Mucosa of rectum (tissue), 2 donors: ENCODE measurements around the gene SPEF1.
A peak's percentile ranks its signal among the peaks of the same experiment; 100 is the strongest.

Experiments
- H3K27ac ChIP-seq, 2 donors: one replicate each; pipeline ENCODE4 v1.7.0; 2013; ENCODE audit warnings: inconsistent platforms in 2 of 2, low read depth in 2 of 2, low read length in 2 of 2
- H3K27me3 ChIP-seq, 2 donors: one replicate each; pipeline ENCODE4 v1.7.0; 2013; ENCODE audit warnings: low read length in 2 of 2; ENCODE audit not compliant: control insufficient read depth in 2 of 2, insufficient read depth in 2 of 2
- H3K36me3 ChIP-seq, 2 donors: one replicate each; pipeline ENCODE4 v1.7.0; 2013; ENCODE audit warnings: low read length in 2 of 2; ENCODE audit not compliant: control insufficient read depth in 2 of 2, insufficient read depth in 2 of 2
- H3K4me1 ChIP-seq, 2 donors: one replicate each; pipeline ENCODE4 v1.7.0; 2013; ENCODE audit warnings: low read length in 2 of 2, mild to moderate bottlenecking in 1 of 2; ENCODE audit not compliant: control insufficient read depth in 2 of 2, insufficient read depth in 2 of 2
- H3K4me3 ChIP-seq, 2 donors: one replicate each; pipeline ENCODE4 v1.7.0; 2013; ENCODE audit warnings: low read length in 2 of 2
- H3K9ac ChIP-seq, 2 donors: one replicate each; pipeline ENCODE4 v1.7.0; 2013; ENCODE audit warnings: low read length in 2 of 2, low read depth in 1 of 2, mild to moderate bottlenecking in 1 of 2
- H3K9me3 ChIP-seq, 2 donors: one replicate each; pipeline ENCODE4 v1.7.0; 2013; ENCODE audit warnings: low read length in 2 of 2; ENCODE audit not compliant: control insufficient read depth in 2 of 2
- donor health status: healthy.
- donor health status: Normal muscosa, but diverticular disease.

Gene SPEF1

GRCh38 chr20:3739926-3740451, 41.3 kb downstream of the SPEF1 start:
- no peaks in the 10 kb centered on the region for H3K36me3 ChIP-seq
- no peak overlapping the region for H3K9ac ChIP-seq
- no peaks in the 10 kb centered on the region for H3K9me3 ChIP-seq
- H3K27me3 ChIP-seq = peaks cover 0 to 7% of the 10 kb centered on the region in 2 donors
- no peak overlapping the region for H3K27ac ChIP-seq
- peaks cover 0 to 5% of the 10 kb centered on the region in 2 donors for H3K4me1 ChIP-seq
- H3K4me3 ChIP-seq = no peak overlapping the region

- H3K9ac ChIP-seq = no peak overlapping the region
- H3K27ac ChIP-seq = no peak overlapping the region
- H3K4me1 ChIP-seq = peaks cover 0 to 8% of the 10 kb centered on the region in 2 donors
- no peaks in the 10 kb centered on the region for H3K9me3 ChIP-seq
- no peaks in the 10 kb centered on the region for H3K36me3 ChIP-seq
- H3K27me3 ChIP-seq = peaks cover 0 to 6% of the 10 kb centered on the region in 2 donors
- no peak overlapping the region for H3K4me3 ChIP-seq
These were observed 42.0 kb downstream of the SPEF1 start for GRCh38 chr20:3739054-3739925.

DNA sequence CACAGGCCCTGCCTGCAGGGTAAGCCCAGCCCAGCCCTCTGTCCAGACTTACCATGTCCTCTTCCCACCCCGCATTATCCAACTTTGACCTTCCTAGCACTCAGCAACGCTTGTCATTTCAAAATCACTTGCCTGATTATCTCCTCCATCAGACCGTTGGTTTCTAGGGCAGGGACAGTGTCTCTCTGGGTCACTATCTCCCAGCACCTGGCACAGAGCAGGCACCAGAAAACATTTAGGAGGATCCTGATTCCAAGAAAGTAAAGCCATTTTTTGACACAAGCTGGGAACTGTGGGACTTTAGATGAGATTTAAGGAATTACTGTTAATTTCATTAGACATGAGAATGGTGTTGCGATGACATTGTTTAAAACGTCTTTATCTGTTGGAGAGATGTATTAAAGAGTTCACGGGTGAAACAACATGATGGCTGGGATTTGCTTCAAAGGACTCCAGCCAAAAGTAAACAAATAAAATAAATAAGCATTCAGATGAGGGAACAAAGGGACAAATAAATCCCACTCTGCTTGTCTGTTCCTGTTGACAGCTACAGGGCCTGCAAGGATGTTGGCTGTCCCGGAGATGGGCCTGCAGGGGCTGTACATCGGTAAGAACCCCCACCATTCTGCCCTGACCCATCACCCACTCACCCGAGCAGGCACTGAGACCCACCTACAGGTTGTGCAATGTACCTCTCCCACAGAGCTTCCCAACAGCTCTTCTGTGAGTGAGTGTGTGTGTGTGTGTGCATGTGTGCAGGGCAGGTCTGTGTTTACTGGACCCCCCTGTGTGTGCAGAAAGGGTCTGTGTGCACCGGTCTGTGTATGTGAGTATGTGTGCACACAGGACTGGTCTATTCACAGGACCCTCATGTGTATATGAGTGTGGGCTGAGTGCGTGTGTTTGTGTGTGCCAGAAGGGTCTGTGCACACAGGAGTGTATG, 42.9 kb downstream of the SPEF1 start:
- Histone ChIP-seq H3K9me3 (no peaks in the 10 kb centered on the region), H3K4me1 (peaks cover 2 to 14% of the 10 kb centered on the region in 2 donors), H3K27me3 (peaks cover 0 to 2% of the 10 kb centered on the region in 2 donors), H3K27ac (no peak overlapping the region), H3K9ac (no peak overlapping the region), H3K36me3 (no peaks in the 10 kb centered on the region), H3K4me3 (no peak overlapping the region)

DNA sequence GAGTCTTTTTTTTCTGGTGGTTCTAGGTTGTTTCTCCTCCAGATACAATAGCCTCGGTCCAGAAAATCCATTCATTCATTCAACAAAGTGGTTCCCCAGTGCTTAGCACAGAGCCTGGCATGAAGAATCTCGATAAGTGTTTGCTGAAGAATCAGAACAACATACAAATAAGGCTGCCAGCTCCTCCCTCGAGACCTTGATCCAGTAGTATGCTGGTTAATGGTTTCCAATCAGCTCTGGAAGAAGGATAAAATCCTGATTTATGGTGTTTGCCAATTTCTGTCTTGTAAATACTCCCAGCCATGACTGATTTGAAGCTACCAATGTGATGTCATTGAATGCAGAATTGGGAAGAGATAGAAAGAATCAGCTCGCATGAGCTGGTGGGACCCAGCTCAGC, 45.5 kb downstream of the SPEF1 start:
- H3K27me3 ChIP-seq = peaks cover 9 to 14% of the 10 kb centered on the region in 2 donors
- H3K36me3 ChIP-seq = no peaks in the 10 kb centered on the region
- H3K27ac ChIP-seq = no peak overlapping the region
- H3K4me1 ChIP-seq = peaks cover 2 to 14% of the 10 kb centered on the region in 2 donors
- H3K4me3 ChIP-seq = no peak overlapping the region
- H3K9me3 ChIP-seq = no peaks in the 10 kb centered on the region
- H3K9ac ChIP-seq = no peak overlapping the region

DNA sequence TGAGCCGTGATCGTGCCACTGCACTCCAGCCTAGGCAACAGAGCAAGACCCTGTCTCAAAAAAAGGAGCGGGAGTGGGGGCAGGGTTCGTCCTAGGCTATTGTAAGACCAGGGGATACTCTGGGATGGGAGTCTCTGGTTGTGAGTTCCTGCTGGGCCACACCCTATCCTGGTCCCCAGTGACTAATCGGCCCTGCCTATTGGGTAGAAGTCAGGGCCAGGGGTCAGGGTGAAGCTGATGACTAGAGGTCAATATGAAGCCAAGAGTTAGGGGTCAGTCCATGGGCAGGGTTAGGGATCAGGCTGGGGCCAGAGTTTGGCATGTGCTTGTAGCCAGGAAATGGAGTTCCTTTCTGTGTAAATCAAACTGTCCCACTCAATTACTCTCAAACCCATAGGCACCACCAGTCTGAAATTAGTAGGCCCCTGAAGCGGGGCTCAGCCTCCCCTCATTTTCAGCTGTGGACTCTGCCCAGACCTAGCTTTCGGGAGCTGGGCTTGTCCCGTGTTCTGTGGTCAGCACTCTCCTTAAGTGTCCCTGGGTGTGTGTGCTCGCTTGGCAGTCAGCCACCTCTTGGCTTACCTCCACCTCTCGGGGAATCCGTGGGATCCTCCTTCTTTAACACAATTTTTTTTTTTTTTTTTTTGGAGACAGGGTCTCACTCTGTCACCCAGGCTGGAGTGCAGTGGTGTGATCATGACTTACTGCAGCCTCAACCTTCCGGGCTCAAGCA, 47.0 kb downstream of the SPEF1 start:
- H3K9ac ChIP-seq = no peak overlapping the region
- H3K9me3 ChIP-seq = no peaks in the 10 kb centered on the region
- H3K27me3 ChIP-seq = peaks cover 10 to 16% of the 10 kb centered on the region in 2 donors
- peak overlapping the region in 1 of 2 donors; percentile 24 for H3K4me3 ChIP-seq
- peaks cover 2 to 14% of the 10 kb centered on the region in 2 donors for H3K4me1 ChIP-seq
- no peaks in the 10 kb centered on the region for H3K36me3 ChIP-seq
- H3K27ac ChIP-seq = no peak overlapping the region

DNA sequence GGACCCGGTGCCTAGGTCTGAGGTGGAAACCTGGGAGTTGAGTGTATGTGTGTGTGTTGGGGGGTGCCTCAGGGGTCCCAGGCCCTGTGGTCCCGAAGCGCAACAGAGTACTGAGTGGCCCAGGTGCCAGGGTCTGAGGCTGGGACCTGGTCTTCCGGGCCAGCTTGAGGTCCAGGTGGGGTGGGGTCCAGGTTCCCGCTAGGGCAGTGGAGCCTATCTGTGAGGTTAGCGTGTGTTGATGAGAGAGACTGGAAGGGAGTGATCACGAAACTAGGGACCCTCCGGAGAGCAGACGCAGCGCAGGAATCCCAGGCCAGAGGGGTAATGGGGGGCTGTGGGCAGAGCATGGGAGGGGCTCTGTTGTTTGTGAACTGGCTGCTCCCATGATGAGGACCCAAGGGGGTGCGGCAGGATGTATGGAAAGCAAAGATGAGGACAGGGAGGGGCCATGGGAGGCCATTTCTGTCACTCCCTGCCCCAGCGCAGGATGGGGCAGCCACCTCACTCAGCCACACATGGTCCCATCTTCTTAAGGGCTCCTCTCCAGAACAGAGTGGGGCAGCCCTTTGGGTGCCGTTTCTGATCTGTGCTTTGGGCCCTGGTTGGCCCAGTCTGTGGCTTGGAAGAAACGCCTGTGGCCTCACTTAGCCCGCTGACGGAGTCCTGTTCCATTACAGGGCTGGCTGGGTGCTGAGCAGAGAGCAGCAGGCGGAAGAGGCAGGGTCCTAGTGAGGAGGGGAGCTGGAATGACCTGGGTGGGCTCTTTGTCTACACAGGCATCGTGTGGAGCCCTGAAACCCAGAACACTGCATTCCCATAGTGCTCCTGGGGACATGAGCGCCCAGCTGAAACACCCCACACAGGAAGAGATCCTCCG, 47.9 kb downstream of the SPEF1 start:
- Histone ChIP-seq H3K9me3 (no peaks in the 10 kb centered on the region), H3K36me3 (no peaks in the 10 kb centered on the region), H3K27ac (no peak overlapping the region), H3K4me1 (peaks cover 2 to 14% of the 10 kb centered on the region in 2 donors), H3K4me3 (peak overlapping the region; percentile 31 to 45), H3K27me3 (peaks cover 10 to 16% of the 10 kb centered on the region in 2 donors), H3K9ac (no peak overlapping the region)

GRCh38 chr20:3732327-3733118, 48.7 kb downstream of the SPEF1 start, which contains the start of gene HSPA12B:
Gene HSPA12B (plus strand): TSS chr20:3732685. CDS start chr20:3738675, 5,990 bp downstream.
- no peak within 1 kb of the TSS for H3K9ac ChIP-seq
- no peaks in the 10 kb centered on the region for H3K36me3 ChIP-seq
- H3K27me3 ChIP-seq = peaks cover 14 to 18% of the 10 kb centered on the region in 2 donors
- peaks cover 2 to 19% of the 10 kb centered on the region in 2 donors for H3K4me1 ChIP-seq
- peak within 1 kb of the TSS; percentile 31 to 45 for H3K4me3 ChIP-seq
- H3K27ac ChIP-seq = no peak within 1 kb of the TSS
- H3K9me3 ChIP-seq = no peaks in the 10 kb centered on the region

GRCh38 chr20:3731944-3732326, 49.3 kb downstream of the SPEF1 start:
- Histone ChIP-seq H3K27me3 (peaks cover 14 to 18% of the 10 kb centered on the region in 2 donors), H3K9ac (no peak overlapping the region), H3K4me1 (peaks cover 2 to 19% of the 10 kb centered on the region in 2 donors), H3K36me3 (no peaks in the 10 kb centered on the region), H3K9me3 (no peaks in the 10 kb centered on the region), H3K27ac (no peak overlapping the region), H3K4me3 (no peak overlapping the region)
